Mesenchymal stem cell (in vitro differentiated cells and primary cell): Measurements from ENCODE around the gene CIAO2B.

Source experiments
- DNase-seq: peaks from one replicate; pipeline ENCODE4 v3.0.0-alpha.2; 2013
- H2AFZ ChIP-seq: one replicate; pipeline ENCODE4 v1.6.1; 2013; ENCODE audit warnings: low read depth, mild to moderate bottlenecking, control low read depth, inconsistent platforms, low read length, moderate library complexity
- H2AK5ac ChIP-seq: 2 replicates; pipeline ENCODE4 v1.6.1; 2013; ENCODE audit warnings: low read length, moderate library complexity, mild to moderate bottlenecking, inconsistent platforms; ENCODE audit not compliant: severe bottlenecking
- H2BK120ac ChIP-seq: one replicate; pipeline ENCODE4 v1.6.1; 2013; ENCODE audit warnings: low read depth, mild to moderate bottlenecking, inconsistent platforms, low read length, moderate library complexity
- H2BK12ac ChIP-seq, 2 experiments: one replicate each; pipeline ENCODE4 v1.6.1; 2013; ENCODE audit warnings: inconsistent platforms in 2 of 2, low read length in 2 of 2, mild to moderate bottlenecking in 2 of 2, moderate library complexity in 2 of 2, control low read depth in 1 of 2
- H2BK15ac ChIP-seq: one replicate; pipeline ENCODE4 v1.6.1; 2013; ENCODE audit warnings: mild to moderate bottlenecking, low read depth, inconsistent platforms; ENCODE audit not compliant: poor library complexity, severe bottlenecking
- H2BK5ac ChIP-seq: 2 replicates; pipeline ENCODE4 v1.6.1; 2013; ENCODE audit warnings: low read depth, mild to moderate bottlenecking, low read length, control low read depth, inconsistent platforms; ENCODE audit not compliant: poor library complexity, severe bottlenecking
- H3K14ac ChIP-seq, 2 experiments: one replicate each; pipeline ENCODE4 v1.6.1; 2013; ENCODE audit warnings: inconsistent platforms in 2 of 2, low read length in 2 of 2, control low read depth in 1 of 2, mild to moderate bottlenecking in 1 of 2, moderate library complexity in 1 of 2
- H3K18ac ChIP-seq, 2 experiments: one replicate each; pipeline ENCODE4 v1.6.1; 2013; ENCODE audit warnings: inconsistent platforms in 2 of 2, low read length in 2 of 2, control low read depth in 1 of 2, low read depth in 1 of 2, mild to moderate bottlenecking in 1 of 2
- H3K23ac ChIP-seq, 2 experiments: one replicate each; pipeline ENCODE4 v1.6.1; 2013; ENCODE audit warnings: inconsistent platforms in 2 of 2, low read length in 2 of 2, mild to moderate bottlenecking in 2 of 2, moderate library complexity in 2 of 2, control low read depth in 1 of 2
- H3K27ac ChIP-seq: 2 replicates; pipeline ENCODE4 v1.5.1; 2013; ENCODE audit warnings: mild to moderate bottlenecking, moderate library complexity, low read length, control low read depth, inconsistent platforms; ENCODE audit not compliant: poor library complexity, severe bottlenecking
- H3K27me3 ChIP-seq, 2 experiments: 2 replicates each; pipeline versions ENCODE4 v1.6.1 to v1.7.0; 2013; ENCODE audit warnings: low read length in 2 of 2, mild to moderate bottlenecking in 2 of 2, moderate library complexity in 2 of 2, control low read depth in 1 of 2, inconsistent platforms in 1 of 2; ENCODE audit not compliant: control insufficient read depth in 1 of 2, insufficient read depth in 1 of 2
- H3K36me3 ChIP-seq, 2 experiments: 2 replicates each; pipeline versions ENCODE4 v1.6.1 to v1.7.0; 2013; ENCODE audit warnings: low read length in 2 of 2, control low read depth in 1 of 2, inconsistent platforms in 1 of 2, low read depth in 1 of 2, mild to moderate bottlenecking in 1 of 2; ENCODE audit not compliant: insufficient read depth in 2 of 2, control insufficient read depth in 1 of 2
- H3K4ac ChIP-seq, 2 experiments: one replicate each; pipeline ENCODE4 v1.6.1; 2013; ENCODE audit warnings: inconsistent platforms in 2 of 2, low read length in 2 of 2, mild to moderate bottlenecking in 2 of 2, moderate library complexity in 2 of 2, control low read depth in 1 of 2, low read depth in 1 of 2
- H3K4me1 ChIP-seq: 2 replicates; pipeline ENCODE4 v1.6.1; 2013; ENCODE audit warnings: low read depth, low read length, control low read depth; ENCODE audit not compliant: control insufficient read depth, insufficient read depth
- H3K4me2 ChIP-seq: 2 replicates; pipeline ENCODE4 v1.6.1; 2013; ENCODE audit warnings: low read length, mild to moderate bottlenecking, inconsistent platforms; ENCODE audit not compliant: poor library complexity, severe bottlenecking
- H3K4me3 ChIP-seq, 2 experiments: 2 replicates each; pipeline versions ENCODE4 v1.5.1 to v1.7.0; 2013; ENCODE audit warnings: low read length in 2 of 2, mild to moderate bottlenecking in 2 of 2, control low read depth in 1 of 2, low read depth in 1 of 2; ENCODE audit not compliant: insufficient read depth in 1 of 2
- H3K79me1 ChIP-seq: replicated peaks from 2 replicates; pipeline ENCODE4 v1.6.1; 2013; ENCODE audit warnings: mild to moderate bottlenecking, control low read depth, low read length, inconsistent platforms; ENCODE audit not compliant: poor library complexity, severe bottlenecking
- H3K9ac ChIP-seq: 2 replicates; pipeline ENCODE4 v1.7.0; 2013; ENCODE audit warnings: mild to moderate bottlenecking, low read length, moderate library complexity
- H3K9me3 ChIP-seq: 2 replicates; pipeline ENCODE4 v1.7.0; 2013; ENCODE audit warnings: mild to moderate bottlenecking, low read length; ENCODE audit not compliant: control insufficient read depth
- H4K8ac ChIP-seq: one replicate; pipeline ENCODE4 v1.6.1; 2013; ENCODE audit warnings: inconsistent platforms, mild to moderate bottlenecking, low read length, moderate library complexity
- H4K91ac ChIP-seq: one replicate; pipeline ENCODE4 v1.6.1; 2013; ENCODE audit warnings: mild to moderate bottlenecking, low read length, inconsistent platforms
- WGBS: methylation state at CpG from one replicate; pipeline ENCODE4 v1.1.7; 2013; ENCODE audit warnings: mixed read lengths; 5-methylcytosine and 5-hydroxymethylcytosine counted together

Gene CIAO2B

GRCh38 chr16:66923866-66924265 is 10.3 kb downstream of the CIAO2B start:
- Histone ChIP-seq H3K9ac (no peak overlapping the region), H2AFZ (no peak overlapping the region), H3K27ac (no peak overlapping the region), H3K23ac (no peak overlapping the region), H2BK5ac (no peak overlapping the region), H3K4me2 (no peak overlapping the region), H3K14ac (no peak overlapping the region), H3K4me1 (peaks cover 63% of the 10 kb centered on the region), H3K27me3 (peaks cover 8 to 42% of the 10 kb centered on the region in 2 experiments), H3K4me3 (no peak overlapping the region), H2BK15ac (no peak overlapping the region), H3K79me1 (no peaks in the 10 kb centered on the region), H2BK120ac (no peak overlapping the region), H4K8ac (no peak overlapping the region), H3K4ac (no peak overlapping the region), H2BK12ac (peak overlapping the region in 1 of 2 experiments; percentile 45), H3K9me3 (no peaks in the 10 kb centered on the region), H3K36me3 (peaks cover 0 to 18% of the 10 kb centered on the region in 2 experiments), H4K91ac (no peak overlapping the region), H3K18ac (no peak overlapping the region), H2AK5ac (peak overlapping the region; percentile 30)
- DNase-seq: no peak
- WGBS: 82% methylated on average over 3 of the region's 3 CpGs

- no peak overlapping the region for H2AK5ac ChIP-seq
- no peaks in the 10 kb centered on the region for H3K79me1 ChIP-seq
- peak overlapping the region in 1 of 2 experiments; percentile 45 for H2BK12ac ChIP-seq
- H3K14ac ChIP-seq: no peak overlapping the region
- H3K4ac ChIP-seq: no peak overlapping the region
- DNase-seq: no peak
- H4K8ac ChIP-seq: no peak overlapping the region
- no peak overlapping the region for H4K91ac ChIP-seq
- no peak overlapping the region for H3K23ac ChIP-seq
- no peak overlapping the region for H3K18ac ChIP-seq
- H2BK5ac ChIP-seq: no peak overlapping the region
- no peaks in the 10 kb centered on the region for H3K9me3 ChIP-seq
- H2AFZ ChIP-seq: no peak overlapping the region
- H3K4me2 ChIP-seq: no peak overlapping the region
- no peak overlapping the region for H3K4me3 ChIP-seq
- peaks cover 8 to 48% of the 10 kb centered on the region in 2 experiments for H3K27me3 ChIP-seq
- H3K4me1 ChIP-seq: peaks cover 64% of the 10 kb centered on the region
- H2BK120ac ChIP-seq: no peak overlapping the region
- no peak overlapping the region for H3K27ac ChIP-seq
- 92% methylated on average over 18 of the region's 18 CpGs for WGBS
- no peak overlapping the region for H2BK15ac ChIP-seq
- peaks cover 0 to 18% of the 10 kb centered on the region in 2 experiments for H3K36me3 ChIP-seq
- H3K9ac ChIP-seq: no peak overlapping the region
Measured at GRCh38 chr16:66923247-66923731, 10.9 kb downstream of the CIAO2B start.

GRCh38 chr16:66921729-66922450 is 12.3 kb downstream of the CIAO2B start:
- Histone ChIP-seq H3K27ac (no peak overlapping the region), H3K27me3 (peaks cover 8 to 60% of the 10 kb centered on the region in 2 experiments), H3K4ac (no peak overlapping the region), H3K36me3 (peaks cover 0 to 18% of the 10 kb centered on the region in 2 experiments), H3K9me3 (no peaks in the 10 kb centered on the region), H2BK15ac (peak overlapping the region; percentile 0), H4K91ac (peak overlapping the region; percentile 61), H3K4me1 (peaks cover 55% of the 10 kb centered on the region), H2AFZ (no peak overlapping the region), H3K23ac (no peak overlapping the region), H3K9ac (no peak overlapping the region), H3K4me3 (no peak overlapping the region), H2BK120ac (peak overlapping the region; percentile 21), H4K8ac (peak overlapping the region; percentile 21), H3K4me2 (no peak overlapping the region), H3K79me1 (no peaks in the 10 kb centered on the region), H3K18ac (no peak overlapping the region), H2AK5ac (no peak overlapping the region), H3K14ac (no peak overlapping the region), H2BK5ac (no peak overlapping the region), H2BK12ac (peak overlapping the region in 1 of 2 experiments; percentile 46)
- 91% methylated on average over 42 of the region's 42 CpGs for WGBS
- no peak for DNase-seq

DNA sequence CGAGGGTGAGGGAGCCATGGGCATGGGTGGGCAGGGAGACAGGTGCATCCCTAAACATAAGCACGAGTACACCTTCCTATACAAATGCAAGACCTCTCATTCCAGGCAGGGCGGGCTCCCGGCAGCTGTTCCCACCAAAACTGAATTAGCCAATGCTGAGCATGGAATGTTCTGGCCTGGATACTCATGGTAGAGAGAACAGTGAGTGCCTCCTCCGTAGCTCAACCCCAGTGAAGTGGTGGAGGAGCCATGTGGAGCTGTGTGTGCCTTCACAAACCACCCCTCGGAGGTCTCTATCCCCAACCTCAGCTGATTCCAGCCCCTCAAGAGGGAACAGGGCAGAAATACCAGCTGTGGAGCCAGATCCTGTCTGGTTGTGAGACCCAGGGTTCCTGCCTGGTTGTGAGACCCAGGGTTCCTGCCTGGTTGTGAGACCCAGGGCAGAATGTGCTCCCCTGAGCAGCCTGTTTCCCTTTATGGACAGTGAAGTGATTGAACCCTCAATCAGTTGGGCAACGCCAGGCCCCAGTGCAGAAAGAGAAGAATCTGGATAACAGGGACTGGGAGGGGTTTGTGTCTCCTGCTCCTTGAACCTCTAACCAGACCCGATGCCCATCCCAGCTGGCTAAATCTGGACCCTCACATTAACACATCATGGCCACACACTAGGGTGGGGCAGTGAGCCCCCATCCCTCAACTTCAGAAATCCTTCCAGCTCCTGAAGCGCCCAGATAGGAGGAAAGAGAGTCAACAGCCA is 13.1 kb downstream of the CIAO2B start:
- Histone ChIP-seq H2AK5ac (peak overlapping the region; percentile 10), H4K91ac (no peak overlapping the region), H3K4me3 (no peak overlapping the region), H3K14ac (no peak overlapping the region), H3K18ac (no peak overlapping the region), H2AFZ (no peak overlapping the region), H3K4me2 (no peak overlapping the region), H2BK15ac (no peak overlapping the region), H3K4me1 (peaks cover 47% of the 10 kb centered on the region), H2BK5ac (no peak overlapping the region), H3K4ac (peak overlapping the region in 1 of 2 experiments; percentile 30), H4K8ac (no peak overlapping the region), H3K79me1 (no peaks in the 10 kb centered on the region), H3K9ac (no peak overlapping the region), H3K23ac (no peak overlapping the region), H3K36me3 (peaks cover 0 to 18% of the 10 kb centered on the region in 2 experiments), H3K27me3 (peaks cover 10 to 68% of the 10 kb centered on the region in 2 experiments), H3K27ac (no peak overlapping the region), H3K9me3 (no peaks in the 10 kb centered on the region), H2BK12ac (peak overlapping the region in 1 of 2 experiments; percentile 5), H2BK120ac (peak overlapping the region; percentile 21)
- 84% methylated on average over 7 of the region's 9 CpGs for WGBS
- no peak for DNase-seq
